Lower lobe of right lung (tissue), 1 donor: ENCODE results near the gene PPP2R3C. TPM values are rescaled to one million over a fixed set of nuclear protein-coding genes. Genes with fewer than 3 reads are reported as not detected.

Experiments used
- total RNA-seq: library from RNA; stranded (reverse); fragmentation: NEBNext Ultra II Directional; extraction: Animal tissue kit (Norgen Biotek cat#: 25700); gene quantifications from one replicate; pipeline ENCODE4 v1.2.1, GENCODE V29; 2021
- donor health status: DM: no; HTN: yes; CAD: no; lungs with severe emphysema.

The PPP2R3C gene
- total RNA-seq, 1 donor from 2014 or later, result 41.4 TPM

Other genes starting within 250 kb of the PPP2R3C start
- 43.5 TPM for gene BAZ1A, start 246.6 kb downstream of the PPP2R3C start, total RNA-seq
- 41.7 TPM for gene SRP54, start 139.0 kb downstream of the PPP2R3C start, total RNA-seq
- gene FAM177A1, start 75.7 kb downstream of the PPP2R3C start, total RNA-seq, result 104 TPM
- gene PRORP, start 562 bp upstream of the PPP2R3C start, total RNA-seq, result 22.4 TPM
- 159 TPM for gene PSMA6, start 170.4 kb upstream of the PPP2R3C start, total RNA-seq